AG04450 (cell line): ENCODE measurements around the gene SESTD1. TPM values are rescaled to one million over a fixed set of nuclear protein-coding genes. Genes with fewer than 3 reads are reported as not detected.
"Not testable (repeated sequence)": the region's sequence is repeated elsewhere in the genome, so short reads cannot be mapped to it uniquely, and the experiment has no call there.

Experiments
- CTCF ChIA-PET: fragments of 300-600, 350-600 bp; formaldehyde crosslinking; extraction: SDS; loops from one replicate; lab custom pipeline; 2022; ENCODE audit warnings: antibody characterized with exemption, inconsistent platforms; lab: Charles Lee
- POLR2A ChIA-PET: fragments of 350-600 bp; formaldehyde crosslinking; extraction: SDS; loops from one replicate; lab custom pipeline; 2021; ENCODE audit warnings: antibody characterized with exemption, inconsistent platforms; lab: Yijun Ruan, JAX
- DNase-seq: peaks from one replicate; pipeline ENCODE4 v3.0.0-alpha.2; 2011; ENCODE audit warnings: low read depth, low spot score
- H3K27ac ChIP-seq: one replicate; pipeline ENCODE4 v1.5.1; 2012; ENCODE audit warnings: low read depth, low read length, control low read depth
- H3K27me3 ChIP-seq: one replicate; pipeline ENCODE4 v1.6.0; 2012; ENCODE audit warnings: low read length; ENCODE audit not compliant: control insufficient read depth, insufficient read depth
- H3K4me3 ChIP-seq: 2 replicates; pipeline ENCODE4 v1.5.1; 2011; ENCODE audit warnings: mild to moderate bottlenecking, low read depth, low read length, control low read depth
- H3K9me3 ChIP-seq: 2 replicates; pipeline ENCODE4 v1.5.1; 2012; ENCODE audit warnings: low read length; ENCODE audit not compliant: control insufficient read depth, insufficient read depth
- polyA plus RNA-seq: library from polyadenylated mRNA; depleted of rRNA; stranded (reverse); fragments of >200 nt; gene quantifications from 2 replicates; pipeline ENCODE4 v1.2.3, GENCODE V29; 2011
- TF ChIP-seq, protein P1 (sequence below): IDR thresholded peaks from 2 replicates; pipeline ENCODE4 v1.5.1; 2011; ENCODE audit warnings: low read depth, low read length, control low read depth, inconsistent platforms

The SESTD1 gene
- polyA plus RNA-seq, 1 experiment, result 24.3 TPM

DNA sequence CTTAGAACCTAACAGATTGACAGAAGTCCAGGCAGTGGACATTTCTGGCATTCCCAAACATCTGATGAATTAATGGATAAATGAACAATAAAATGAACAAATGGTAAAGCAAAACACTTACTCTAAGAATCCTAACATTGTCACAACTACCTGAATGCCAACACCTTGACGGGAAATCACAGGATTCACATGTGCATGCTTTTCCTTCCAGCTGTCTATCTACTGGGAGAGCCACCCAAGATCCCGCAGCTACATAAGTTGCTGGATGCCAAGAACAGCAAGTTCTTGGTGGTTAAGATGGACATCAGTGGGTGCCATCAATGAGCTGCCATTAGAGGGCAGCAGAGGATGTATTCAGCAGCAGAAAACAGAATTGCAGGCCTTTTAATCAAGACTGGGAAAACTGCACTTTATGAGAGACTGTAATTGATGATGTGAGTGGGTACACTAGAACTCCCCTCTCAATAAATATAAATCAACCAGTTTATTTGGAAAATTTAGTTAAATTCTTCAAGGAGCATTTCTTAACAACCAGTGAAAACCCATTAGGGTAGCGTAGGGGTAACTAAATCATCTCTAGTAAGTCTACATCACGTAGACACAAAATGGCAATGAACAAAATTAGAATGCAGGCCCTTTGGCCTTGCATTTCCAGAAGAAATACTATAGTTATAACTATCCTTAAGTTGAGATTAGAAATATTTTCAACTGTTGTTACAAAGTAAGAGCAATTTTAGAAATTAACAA, 45.6 kb downstream of the SESTD1 start:
- CTCF ChIA-PET, result interaction anchor here (0.6 to 2.5 kb wide), 30 partner anchors 9 to 530 kb away, joined by 3 to 12 read pairs (median 4); no protein-coding TSS in a partner anchor

DNA sequence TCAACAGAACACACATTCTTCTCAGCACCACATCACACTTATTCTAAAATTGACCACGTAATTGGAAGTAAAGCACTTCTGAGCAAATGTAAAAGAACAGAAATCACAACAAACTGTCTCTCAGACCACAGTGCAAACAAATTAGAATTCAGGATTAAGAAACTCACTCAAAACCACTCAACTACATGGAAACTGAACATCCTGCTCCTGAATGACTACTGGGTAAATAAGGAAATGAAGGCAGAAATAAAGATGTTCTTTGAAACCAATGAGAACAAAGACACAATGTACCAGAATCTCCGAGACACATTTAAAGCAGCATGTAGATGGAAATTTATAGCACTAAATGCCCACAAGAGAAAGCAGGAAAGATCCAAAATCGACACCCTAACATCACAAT, 50.0 kb downstream of the SESTD1 start:
- CTCF ChIA-PET, H3K27me3 ChIP-seq, DNase-seq, POLR2A ChIA-PET, H3K9me3 ChIP-seq, H3K4me3 ChIP-seq, H3K27ac ChIP-seq: not testable (repeated sequence)

More for the DNA sequence above, 45.6 kb downstream of the SESTD1 start:
- H3K4me3 ChIP-seq, result no peak overlapping the region
- POLR2A ChIA-PET, result no interaction called here
- no peaks in the 10 kb centered on the region for H3K9me3 ChIP-seq
- DNase-seq, result peak; percentile 71
- no peaks in the 10 kb centered on the region for H3K27me3 ChIP-seq
- H3K27ac ChIP-seq, result no peak overlapping the region
- TF ChIP-seq, protein P1, sequence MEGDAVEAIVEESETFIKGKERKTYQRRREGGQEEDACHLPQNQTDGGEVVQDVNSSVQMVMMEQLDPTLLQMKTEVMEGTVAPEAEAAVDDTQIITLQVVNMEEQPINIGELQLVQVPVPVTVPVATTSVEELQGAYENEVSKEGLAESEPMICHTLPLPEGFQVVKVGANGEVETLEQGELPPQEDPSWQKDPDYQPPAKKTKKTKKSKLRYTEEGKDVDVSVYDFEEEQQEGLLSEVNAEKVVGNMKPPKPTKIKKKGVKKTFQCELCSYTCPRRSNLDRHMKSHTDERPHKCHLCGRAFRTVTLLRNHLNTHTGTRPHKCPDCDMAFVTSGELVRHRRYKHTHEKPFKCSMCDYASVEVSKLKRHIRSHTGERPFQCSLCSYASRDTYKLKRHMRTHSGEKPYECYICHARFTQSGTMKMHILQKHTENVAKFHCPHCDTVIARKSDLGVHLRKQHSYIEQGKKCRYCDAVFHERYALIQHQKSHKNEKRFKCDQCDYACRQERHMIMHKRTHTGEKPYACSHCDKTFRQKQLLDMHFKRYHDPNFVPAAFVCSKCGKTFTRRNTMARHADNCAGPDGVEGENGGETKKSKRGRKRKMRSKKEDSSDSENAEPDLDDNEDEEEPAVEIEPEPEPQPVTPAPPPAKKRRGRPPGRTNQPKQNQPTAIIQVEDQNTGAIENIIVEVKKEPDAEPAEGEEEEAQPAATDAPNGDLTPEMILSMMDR, result peak; percentile 96

DNA sequence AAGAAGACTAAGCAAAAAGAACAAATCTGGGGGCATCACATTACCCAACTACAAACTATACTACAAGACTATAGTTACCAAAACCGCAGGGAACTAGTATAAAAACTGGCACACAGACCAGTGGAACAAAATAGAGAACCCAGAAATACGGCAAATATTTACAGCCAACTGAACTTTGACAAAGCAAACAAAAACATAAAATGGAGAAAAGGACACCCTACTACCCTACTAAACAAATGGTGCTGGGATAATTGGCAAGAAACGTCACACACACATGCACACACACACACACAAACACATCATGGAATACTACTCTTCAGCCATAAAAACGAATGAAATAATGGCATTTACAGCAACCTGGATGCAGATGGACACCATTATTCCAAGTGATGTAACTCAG, 53.3 kb downstream of the SESTD1 start:
- TF ChIP-seq, protein P1, result no peak
- POLR2A ChIA-PET, result no interaction called here
- CTCF ChIA-PET, result no interaction called here

DNA sequence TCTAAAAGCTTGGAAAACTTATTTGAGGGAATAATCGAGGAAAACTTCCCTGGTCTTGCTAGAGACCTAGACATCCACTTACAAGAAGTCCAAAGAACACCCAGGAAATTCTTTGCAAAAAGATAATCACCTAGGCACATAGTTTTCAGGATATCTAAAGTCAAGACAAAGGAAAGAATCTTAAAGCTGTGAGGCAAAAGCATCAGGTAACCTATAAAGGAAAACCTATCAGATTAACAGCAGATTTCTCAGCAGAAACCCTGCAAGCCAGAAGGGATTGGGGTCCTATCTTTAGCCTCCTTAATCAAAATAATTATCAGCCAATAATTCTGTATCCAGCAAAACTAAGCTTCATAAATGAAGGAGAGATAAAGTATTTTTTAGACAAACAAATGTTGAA, 56.4 kb downstream of the SESTD1 start:
- CTCF ChIA-PET, result interaction anchor here (1.2 kb wide), 1 partner anchor 11 kb away, joined by 3 read pairs; no protein-coding TSS in a partner anchor
- H3K27me3 ChIP-seq, POLR2A ChIA-PET, DNase-seq, H3K27ac ChIP-seq, H3K9me3 ChIP-seq, H3K4me3 ChIP-seq: not testable (repeated sequence)

More for the DNA sequence above, 53.3 kb downstream of the SESTD1 start:
- Histone ChIP-seq H3K4me3 (no peak overlapping the region), H3K27ac (no peak overlapping the region), H3K9me3 (no peaks in the 10 kb centered on the region), H3K27me3 (no peaks in the 10 kb centered on the region)
- DNase-seq, result no peak

DNA sequence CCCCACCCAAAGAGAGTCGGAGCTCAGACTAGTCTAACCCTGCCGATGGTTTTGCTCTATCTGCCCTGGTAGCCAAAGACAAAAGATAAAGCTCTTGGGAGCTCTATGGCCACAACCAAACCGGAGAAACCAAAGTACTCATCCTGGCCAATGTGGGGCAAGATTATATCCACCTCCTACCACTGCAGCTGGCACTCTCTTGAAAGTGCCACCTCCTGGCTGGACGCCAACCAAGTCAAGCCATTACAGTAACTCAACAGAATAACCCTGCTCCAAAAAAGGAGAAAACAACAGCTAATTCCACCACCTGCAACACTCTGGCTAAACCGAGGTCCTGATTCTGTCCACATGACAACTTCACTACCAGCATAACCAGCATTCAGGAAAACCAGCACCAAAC, 57.6 kb downstream of the SESTD1 start:
- CTCF ChIA-PET, result interaction anchor here (1.7 kb wide), 1 partner anchor 12 kb away, joined by 4 read pairs; no protein-coding TSS in a partner anchor
- POLR2A ChIA-PET, result no interaction called here
- Histone ChIP-seq H3K27ac (no peak overlapping the region), H3K9me3 (peaks cover 11% of the 10 kb centered on the region; the same call in 1 of the 2 replicates), H3K4me3 (no peak overlapping the region), H3K27me3 (no peaks in the 10 kb centered on the region)
- TF ChIP-seq, protein P1, result no peak
- no peak for DNase-seq

DNA sequence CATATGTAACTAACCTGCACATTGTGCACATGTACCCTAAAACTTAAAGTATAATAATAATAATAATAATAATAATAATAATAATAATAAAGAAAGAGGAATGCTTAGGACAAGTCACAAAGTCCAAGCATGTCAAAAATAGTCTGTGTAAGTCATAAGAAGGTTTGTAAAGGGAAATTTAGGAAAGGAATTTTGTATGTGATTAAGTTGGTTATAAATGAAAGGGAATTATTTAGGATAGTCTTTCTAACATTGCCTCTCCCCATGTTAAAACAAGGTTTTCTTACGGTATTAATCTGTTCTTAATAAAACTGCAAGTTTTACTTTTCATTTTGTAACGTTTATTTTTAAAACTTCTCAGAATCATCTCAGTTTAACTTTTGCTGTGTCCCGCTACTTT, 62.8 kb downstream of the SESTD1 start:
- POLR2A ChIA-PET, result no interaction called here
- CTCF ChIA-PET, result no interaction called here
- no peak overlapping the region for H3K27ac ChIP-seq
- H3K4me3 ChIP-seq, result no peak overlapping the region
- DNase-seq, result no peak
- TF ChIP-seq, protein P1, result no peak
- H3K9me3 ChIP-seq, result peaks cover 11% of the 10 kb centered on the region; the same call in 1 of the 2 replicates
- no peaks in the 10 kb centered on the region for H3K27me3 ChIP-seq

DNA sequence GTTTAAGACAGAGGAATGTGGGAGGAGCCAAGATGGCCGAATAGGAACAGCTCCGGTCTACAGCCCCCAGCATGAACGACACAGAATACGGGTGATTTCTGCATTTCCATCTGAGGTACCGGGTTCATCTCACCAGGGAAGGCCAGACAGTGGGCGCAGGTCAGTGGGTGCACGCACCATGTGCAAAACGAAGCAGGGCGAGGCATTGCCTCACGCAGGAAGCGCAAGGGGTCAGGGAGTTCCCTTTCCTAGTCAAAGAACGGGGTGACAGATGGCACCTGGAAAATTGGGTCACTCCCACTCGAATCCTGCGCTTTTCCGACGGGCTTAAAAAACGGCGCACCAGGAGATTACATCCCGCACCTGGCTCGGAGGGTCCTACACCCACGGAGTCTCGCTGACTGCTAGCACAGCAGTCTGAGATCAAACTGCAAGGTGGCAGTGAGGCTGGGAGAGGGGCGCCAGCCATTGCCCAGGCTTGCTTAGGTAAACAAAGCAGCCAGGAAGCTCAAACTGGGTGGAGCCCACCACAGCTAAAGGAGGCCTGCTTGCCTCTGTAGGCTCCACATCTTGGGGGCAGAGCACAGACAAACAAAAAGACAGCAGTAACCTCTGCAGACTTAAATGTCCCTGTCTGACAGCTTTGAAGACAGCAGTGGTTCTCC, 68.6 kb downstream of the SESTD1 start:
- H3K9me3 ChIP-seq, DNase-seq, H3K27me3 ChIP-seq, H3K27ac ChIP-seq, POLR2A ChIA-PET, CTCF ChIA-PET, H3K4me3 ChIP-seq: not testable (repeated sequence)
